ENCODE results near the gene STK39.

Gene STK39

DNA sequence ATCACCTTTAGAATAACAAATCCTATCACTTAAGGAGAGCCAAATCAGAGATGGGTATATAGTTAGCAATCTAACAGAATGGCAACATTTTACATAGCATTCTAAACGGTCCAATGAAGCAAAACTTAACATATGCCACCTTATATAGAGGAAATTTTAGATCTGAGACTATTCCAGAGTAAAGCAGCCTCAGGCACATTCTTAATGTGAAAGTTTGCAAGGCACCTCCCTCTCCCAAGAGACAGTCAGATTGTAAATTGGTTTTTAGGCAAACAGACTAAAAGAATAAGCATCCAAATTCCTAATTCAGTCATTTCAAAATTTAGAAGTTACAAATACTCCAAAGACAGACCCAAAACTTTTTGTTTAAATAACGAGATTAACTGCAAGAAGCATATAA is 292.9 kb downstream of the STK39 start:
- TF ChIP-seq, protein P1, sequence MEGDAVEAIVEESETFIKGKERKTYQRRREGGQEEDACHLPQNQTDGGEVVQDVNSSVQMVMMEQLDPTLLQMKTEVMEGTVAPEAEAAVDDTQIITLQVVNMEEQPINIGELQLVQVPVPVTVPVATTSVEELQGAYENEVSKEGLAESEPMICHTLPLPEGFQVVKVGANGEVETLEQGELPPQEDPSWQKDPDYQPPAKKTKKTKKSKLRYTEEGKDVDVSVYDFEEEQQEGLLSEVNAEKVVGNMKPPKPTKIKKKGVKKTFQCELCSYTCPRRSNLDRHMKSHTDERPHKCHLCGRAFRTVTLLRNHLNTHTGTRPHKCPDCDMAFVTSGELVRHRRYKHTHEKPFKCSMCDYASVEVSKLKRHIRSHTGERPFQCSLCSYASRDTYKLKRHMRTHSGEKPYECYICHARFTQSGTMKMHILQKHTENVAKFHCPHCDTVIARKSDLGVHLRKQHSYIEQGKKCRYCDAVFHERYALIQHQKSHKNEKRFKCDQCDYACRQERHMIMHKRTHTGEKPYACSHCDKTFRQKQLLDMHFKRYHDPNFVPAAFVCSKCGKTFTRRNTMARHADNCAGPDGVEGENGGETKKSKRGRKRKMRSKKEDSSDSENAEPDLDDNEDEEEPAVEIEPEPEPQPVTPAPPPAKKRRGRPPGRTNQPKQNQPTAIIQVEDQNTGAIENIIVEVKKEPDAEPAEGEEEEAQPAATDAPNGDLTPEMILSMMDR (conservative IDR thresholded peaks at IDR 0.05; ENCODE audit: low read depth, low read length), result no peak
- no peak overlapping the region for H3K4me3 ChIP-seq (ENCODE audit: low read depth, low read length)
- no peak for DNase-seq (ENCODE audit: low read depth)

GRCh38 chr2:167953776-167954175 is 293.6 kb downstream of the STK39 start:
- DNase-seq (ENCODE audit: low read depth), result no peak
- TF ChIP-seq, protein P1 (conservative IDR thresholded peaks at IDR 0.05; ENCODE audit: low read depth, low read length), result no peak
- H3K4me3 ChIP-seq (ENCODE audit: low read depth, low read length), result no peak overlapping the region

DNA sequence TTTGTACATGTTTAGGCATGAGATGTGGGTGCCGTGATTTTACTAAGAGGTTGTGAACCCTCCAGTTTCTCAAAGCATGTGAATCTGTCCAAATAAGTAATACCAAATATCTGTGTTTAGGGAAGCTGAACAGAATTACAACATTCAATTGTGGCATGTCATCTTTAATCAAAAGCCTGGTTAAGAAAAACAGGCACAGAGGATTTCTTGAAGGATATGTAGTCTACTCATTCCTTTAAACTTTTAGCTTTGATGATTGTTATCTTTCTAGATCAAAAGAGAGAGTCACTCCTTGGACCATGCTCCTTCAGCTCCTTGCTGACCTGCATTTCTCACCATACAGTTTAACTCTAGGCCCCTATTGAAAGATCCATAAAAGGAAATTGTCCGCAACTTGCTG is 296.8 kb downstream of the STK39 start:
- TF ChIP-seq, protein P1 (conservative IDR thresholded peaks at IDR 0.05; ENCODE audit: low read depth, low read length), result no peak
- no peak overlapping the region for H3K4me3 ChIP-seq (ENCODE audit: low read depth, low read length)
- DNase-seq (ENCODE audit: low read depth), result no peak

DNA sequence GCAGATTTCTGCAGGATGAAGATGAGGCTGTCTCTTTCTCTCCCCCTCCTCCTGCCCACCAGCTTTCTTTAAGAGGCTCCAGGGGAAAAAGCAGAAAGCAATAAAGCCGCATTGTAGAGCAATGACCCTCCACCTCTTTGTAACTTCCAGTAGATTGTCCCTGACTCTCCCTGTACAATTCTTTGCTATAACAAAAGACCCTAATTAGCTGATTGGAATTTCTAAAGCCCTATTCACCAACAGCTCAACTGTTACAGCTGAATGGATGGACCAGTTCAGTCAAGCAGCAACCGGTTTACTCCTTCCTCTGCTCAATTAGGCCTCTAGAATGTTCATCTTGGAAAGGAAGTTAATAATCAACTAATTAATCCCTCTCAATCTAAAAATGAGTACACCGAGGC is 301.0 kb downstream of the STK39 start:
- no peak overlapping the region for H3K4me3 ChIP-seq (ENCODE audit: low read depth, low read length)
- DNase-seq (ENCODE audit: low read depth), result no peak
- TF ChIP-seq, protein P1 (conservative IDR thresholded peaks at IDR 0.05; ENCODE audit: low read depth, low read length), result no peak

- TF ChIP-seq, protein P1 (conservative IDR thresholded peaks at IDR 0.05; ENCODE audit: low read depth, low read length), result no peak
- no peak overlapping the region for H3K4me3 ChIP-seq (ENCODE audit: low read depth, low read length)
- DNase-seq (ENCODE audit: low read depth), result no peak
Observed at GRCh38 chr2:167945660-167946368, 301.6 kb downstream of the STK39 start.

- no peak overlapping the region for H3K4me3 ChIP-seq (ENCODE audit: low read depth, low read length)
- TF ChIP-seq, protein P1 (conservative IDR thresholded peaks at IDR 0.05; ENCODE audit: low read depth, low read length), result no peak
- DNase-seq (ENCODE audit: low read depth), result peak; percentile 25
Observed at GRCh38 chr2:167944825-167945659, 302.4 kb downstream of the STK39 start.
